IMR-90 (cell line): ENCODE data around the gene TRAF3IP1.

Experiments
- CTCF ChIP-seq: conservative IDR thresholded peaks from 2 replicates; pipeline ENCODE4 v1.5.1; 2012; ENCODE audit warnings: mild to moderate bottlenecking, low read depth, low read length, improper control_type of control experiment
- ELK1 ChIP-seq: fragments of 150-350 bp; IDR thresholded peaks from 2 replicates; pipeline ENCODE4 v1.6.1; 2016; ENCODE audit warnings: low read depth, mild to moderate bottlenecking, low read length, moderate library complexity, borderline replicate concordance
- MXI1 ChIP-seq: IDR thresholded peaks from 2 replicates; pipeline ENCODE4 v1.6.1; 2012; ENCODE audit warnings: low read depth, mild to moderate bottlenecking, low read length, moderate library complexity, borderline replicate concordance
- POLR2A ChIP-seq: IDR thresholded peaks from 2 replicates; pipeline ENCODE4 v1.6.1; 2012; ENCODE audit warnings: mild to moderate bottlenecking, low read depth, low read length
- RCOR1 ChIP-seq: IDR thresholded peaks from 2 replicates; pipeline ENCODE4 v1.6.1; 2012; ENCODE audit warnings: mild to moderate bottlenecking, low read length, improper control_type of control experiment; ENCODE audit not compliant: insufficient replicate concordance

GRCh38 chr2:238438856-238439849 is 118.8 kb downstream of the TRAF3IP1 start:
- TF ChIP-seq POLR2A (no peak), CTCF (no peak), MXI1 (no peak), ELK1 (no peak), RCOR1 (peak; percentile 84)
